D341Med (cell line): ENCODE data around the gene KLF8.
A peak's percentile ranks its signal among the peaks of the same experiment; 100 is the strongest.
"Not testable (repeated sequence)": the region's sequence is repeated elsewhere in the genome, so short reads cannot be mapped to it uniquely, and the experiment has no call there.

ENCODE experiments used
- DNase-seq: peaks from one replicate; pipeline ENCODE4 v3.0.0; 2012; ENCODE audit warnings: low spot score

The KLF8 gene

DNA sequence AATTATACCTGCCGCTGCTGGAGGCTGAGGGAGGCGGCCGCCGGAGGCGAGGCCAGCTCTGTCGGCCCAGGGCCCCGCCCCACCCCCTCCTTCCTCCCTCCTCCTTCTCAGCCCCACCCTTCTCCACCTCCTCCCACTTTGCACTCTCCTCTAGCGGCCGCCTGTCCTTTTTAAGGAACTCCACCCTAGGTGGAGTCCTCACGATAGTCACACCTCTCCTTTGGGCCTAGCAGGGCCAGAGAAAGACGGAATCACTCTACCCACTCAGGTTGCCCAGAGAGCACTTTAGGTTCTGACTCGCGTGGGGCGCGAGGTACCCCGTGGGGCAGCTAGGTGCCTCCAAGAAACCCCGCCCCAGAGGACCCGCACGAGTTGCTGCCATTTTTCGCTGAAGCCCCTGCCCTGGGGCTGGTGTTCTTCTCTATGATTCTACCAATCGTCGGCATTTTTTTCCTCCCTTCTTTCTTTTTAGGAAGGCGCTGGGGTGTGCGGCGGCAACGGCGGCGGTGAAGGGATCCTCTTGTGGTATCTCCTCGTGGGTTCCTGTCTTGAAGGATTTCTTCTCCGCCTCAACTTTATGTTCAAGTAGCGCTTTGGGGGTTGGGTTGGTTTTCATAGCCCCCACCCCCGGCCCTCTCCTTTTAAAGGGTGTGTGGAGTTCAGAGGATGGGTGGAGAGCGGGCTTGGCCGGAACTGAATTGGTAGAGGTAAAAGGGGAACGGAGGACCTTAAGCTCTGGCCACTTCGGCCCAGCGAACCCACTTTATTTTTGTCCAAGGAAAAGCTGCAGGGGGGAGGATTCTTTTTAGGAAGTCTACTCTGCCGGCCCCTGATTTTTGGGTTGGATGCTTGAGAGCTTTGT lies at the start of gene KLF8:
KLF8 (plus strand) TSS at position 136 of the 862 bp plus-strand sequence. CDS start 979 bp downstream, outside the sequence.
- no peak for DNase-seq

DNA sequence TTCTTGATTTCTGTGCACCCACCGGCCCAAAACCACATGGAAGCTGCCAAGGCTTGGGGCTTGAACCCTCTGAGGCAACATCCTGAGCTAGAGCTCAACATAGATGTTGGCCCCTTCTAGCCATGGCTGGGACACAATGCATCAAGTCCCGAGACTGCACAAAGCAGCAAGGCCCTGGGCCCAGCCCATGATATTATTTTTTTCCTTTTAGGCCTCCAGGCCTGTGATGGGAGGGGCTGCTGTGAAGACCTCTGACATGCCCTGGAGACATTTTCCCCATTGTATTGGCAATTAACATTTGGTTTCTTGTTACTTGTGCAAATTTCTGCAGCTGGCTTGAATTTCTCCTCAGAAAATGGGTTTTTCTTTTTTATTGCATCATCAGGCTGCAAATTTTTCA lies 25.2 kb upstream of the KLF8 start:
- DNase-seq = not testable (repeated sequence)

DNA sequence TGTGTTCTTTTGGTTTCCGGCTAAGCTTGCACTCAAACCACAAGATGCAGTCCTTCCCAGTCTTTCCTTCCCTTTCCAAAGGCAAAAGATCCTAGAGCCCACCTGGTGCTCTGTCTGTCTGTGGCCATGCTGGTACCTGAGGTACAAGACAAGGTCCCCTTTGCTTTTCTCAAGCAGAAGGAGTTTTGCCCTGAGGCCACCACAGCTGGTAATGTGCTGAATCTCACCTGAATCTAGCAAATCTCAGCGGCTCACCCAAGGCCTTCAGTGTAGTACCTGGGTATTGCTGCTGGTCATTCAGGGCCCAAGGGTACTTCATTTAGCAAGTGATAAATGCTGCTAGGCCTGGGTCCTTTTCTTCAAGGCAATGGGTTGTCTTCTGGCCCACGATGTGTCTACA lies 20.5 kb upstream of the KLF8 start:
- DNase-seq = no peak

DNA sequence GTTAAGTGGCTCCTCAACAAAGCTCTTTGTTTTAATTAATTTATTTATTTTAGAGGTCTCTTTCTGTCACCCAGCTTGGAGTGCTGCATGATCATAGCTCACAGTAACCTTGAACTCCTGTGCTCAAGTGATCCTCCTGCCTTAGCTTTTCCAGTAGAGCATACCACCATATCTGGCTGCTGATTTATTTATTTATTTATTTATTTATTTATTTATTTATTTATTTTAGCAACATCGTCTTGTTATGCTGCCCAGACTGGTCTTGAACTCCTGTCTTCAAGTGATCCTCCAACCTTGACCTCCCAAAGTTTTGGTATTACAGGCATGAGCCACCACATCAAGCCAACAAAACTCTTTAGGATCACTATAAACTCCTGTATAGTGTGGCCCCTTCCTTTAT lies 15.8 kb upstream of the KLF8 start:
- no peak for DNase-seq

DNA sequence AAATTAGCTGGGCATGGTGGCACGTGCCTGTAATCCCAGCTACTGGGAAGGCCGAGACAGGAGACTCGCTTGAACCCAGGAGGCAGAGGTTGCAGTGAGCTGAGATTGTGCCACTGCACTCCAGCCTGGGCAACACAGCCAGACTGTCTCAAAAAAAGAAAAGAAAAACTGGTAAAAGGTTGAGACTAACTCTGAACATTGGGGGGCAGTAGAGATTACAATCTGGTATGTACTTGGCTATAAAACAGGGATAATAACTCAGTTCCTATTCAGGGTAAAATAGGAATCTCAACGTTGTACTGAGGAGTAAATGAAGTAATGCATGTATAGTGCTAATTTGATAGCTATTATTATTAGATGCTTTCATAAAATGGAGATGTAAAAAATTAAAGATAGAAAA lies 12.5 kb upstream of the KLF8 start:
- DNase-seq = no peak

DNA sequence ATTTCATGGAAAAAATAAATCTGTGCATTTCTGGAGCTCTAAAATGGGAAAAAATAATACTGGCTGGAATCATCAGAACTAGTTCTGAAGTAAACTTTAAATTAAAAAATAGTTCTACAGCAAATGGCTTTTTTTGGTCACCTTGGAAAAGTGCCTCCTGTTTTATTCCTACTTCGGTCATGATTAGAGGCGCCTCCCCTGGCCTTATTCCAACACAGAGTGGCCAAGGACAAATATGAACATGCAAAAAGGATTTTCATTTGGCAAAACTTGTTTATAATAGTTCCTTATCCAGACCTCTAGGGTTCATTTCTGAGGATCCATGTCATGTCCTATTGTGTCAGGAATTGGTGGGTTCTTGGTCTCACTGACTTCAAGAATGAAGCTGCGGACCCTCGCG lies 11.1 kb upstream of the KLF8 start:
- DNase-seq = no peak

DNA sequence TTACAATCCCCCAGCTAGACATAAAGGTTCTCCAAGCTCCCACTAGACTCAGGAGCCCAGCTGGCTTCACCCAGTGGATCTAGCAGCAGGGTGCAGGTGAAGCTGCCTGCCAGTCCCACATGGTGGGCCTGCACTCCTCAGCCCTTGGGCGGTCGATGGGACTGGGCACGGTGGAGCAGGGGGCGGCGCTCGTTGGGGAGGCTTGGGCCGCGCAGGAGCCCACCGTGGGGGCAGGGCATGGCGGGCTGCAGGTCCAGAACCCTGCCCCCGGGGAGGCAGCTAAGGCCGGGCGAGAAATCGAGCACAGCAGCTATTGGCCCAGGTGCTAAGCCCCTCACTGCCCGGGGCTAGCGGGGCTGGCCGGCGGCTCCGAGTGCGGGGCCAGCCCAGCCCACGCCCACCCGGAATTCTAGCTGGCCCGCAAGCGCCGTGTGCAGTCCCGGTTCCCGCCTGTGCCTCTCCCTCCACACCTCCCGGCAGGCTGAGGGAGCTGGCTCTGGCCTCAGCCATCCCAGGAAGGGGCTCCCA lies 9.6 kb upstream of the KLF8 start:
- no peak for DNase-seq

DNA sequence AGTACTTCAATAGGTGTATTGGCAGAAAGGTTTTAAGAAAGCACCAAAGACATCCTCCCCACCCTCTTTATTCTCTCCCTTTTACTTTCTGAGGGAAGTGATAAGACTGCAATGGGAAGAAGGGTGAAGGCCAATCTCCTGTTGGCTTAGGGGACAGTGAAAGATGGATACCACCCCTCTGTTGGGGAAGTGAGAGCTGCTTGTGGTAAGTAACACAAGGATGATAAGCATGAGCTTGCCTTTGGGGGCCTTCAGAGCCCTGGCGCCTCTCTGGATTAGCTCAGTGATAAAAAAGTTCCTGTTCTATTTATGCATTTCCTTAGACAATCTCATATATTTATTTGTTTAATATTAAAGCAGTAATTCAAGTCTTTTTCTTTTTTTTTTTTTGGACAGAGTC lies 5.2 kb upstream of the KLF8 start:
- no peak for DNase-seq

DNA sequence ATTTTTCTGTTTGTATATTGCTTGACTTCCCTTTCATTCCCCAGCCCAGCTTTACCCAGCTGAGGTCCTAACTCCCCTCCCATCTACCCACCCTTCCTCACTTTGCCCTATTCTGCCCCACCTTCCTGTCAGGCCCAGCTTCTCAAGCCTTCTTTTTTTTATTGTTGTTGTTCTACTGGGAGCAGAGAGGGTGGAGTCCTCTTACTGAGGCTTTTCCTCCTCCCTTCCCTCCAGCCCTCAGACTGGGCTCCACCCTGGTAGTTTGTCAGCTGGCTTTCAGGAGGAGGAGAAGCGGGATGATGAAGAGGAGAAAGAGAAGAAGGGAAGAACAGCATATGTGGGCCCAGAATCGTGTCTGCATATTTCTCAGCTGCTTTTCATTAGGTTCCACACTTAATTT lies 3.2 kb upstream of the KLF8 start:
- no peak for DNase-seq

DNA sequence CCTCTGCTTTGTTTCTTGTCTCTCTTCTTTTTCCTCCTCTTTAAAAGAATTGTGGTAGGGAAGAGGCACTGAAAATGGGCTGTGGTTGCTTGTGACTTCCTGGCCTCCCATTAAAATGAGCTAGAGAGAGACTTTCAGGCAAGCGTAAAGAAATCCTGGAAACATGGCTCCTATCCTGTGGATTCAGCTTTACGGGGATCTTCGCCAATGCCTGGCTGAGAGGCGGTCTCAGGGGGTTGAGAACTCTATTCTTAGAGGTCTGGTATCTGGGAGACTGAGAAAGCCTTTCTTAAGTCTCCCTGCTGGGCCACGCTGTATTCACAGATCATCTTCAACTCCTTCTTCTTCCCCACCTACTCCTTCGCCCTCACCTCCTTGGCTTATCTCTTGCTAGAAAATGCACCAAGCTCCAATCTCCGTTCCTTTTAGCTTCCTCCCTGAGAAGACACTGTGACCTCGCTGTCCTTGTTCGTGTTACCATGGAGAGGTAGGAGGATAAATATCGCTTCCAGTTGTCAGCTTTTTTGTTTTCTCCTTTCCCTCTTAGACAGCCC lies 542 bp upstream of the KLF8 start:
- DNase-seq = no peak

DNA sequence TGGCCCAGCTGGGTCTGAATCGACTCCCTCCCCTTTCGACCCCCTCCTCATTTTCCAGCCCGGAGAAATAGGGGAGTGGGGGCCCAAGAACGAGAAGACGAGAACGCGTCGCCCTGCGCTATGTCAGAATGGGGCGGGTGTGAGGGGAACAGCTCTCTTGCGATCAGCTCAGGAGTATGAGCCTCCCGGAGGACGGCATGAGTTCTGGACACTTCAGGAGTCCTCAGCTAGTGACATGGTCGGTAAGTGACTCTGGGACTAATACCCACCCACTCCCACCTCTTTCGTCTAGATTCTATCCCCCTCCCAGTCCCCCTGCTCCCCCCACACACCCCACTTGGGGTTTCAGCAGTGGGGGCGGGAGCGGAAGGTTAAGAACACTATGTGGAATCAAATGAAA lies 944 bp downstream of the KLF8 start:
- no peak for DNase-seq

DNA sequence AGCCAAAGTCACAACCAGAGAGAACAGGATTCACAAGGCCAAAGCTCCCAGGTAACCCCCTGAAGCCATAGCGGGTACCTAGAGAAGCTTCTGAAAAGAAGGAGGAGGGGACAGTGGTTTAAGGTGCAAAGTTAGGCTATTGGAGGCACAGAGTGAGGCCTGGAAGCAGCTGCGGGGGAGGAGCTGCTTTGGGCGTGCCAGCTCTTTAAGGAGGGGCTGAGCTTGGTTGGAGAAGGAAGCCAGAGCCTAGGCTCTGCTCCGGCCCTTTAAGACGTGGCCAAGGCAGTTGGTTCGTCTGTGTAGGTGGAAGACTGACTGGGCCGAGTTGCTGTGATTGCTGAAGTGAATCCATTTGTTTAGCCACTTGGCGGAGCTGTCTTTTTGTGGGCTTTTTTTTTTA lies 1.5 kb downstream of the KLF8 start:
- DNase-seq = no peak

DNA sequence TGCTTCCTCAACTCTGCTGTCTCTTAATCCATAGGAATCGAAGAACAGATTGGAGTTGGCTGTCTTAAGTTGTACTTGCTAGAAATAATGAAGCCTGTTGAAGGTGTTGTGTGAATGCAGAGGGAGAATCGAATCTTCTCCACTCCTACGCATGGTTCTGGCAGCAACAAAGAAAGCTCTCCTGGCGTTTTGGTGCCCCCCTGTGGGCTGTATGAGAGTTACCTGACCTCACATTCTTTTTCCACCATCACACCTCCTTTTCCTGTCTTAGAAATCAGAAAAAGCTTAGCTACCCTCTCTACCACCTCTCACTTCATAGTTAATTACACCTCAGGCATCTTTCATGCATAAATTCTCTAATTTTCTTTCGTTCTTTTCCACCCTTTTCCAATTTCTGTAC lies 16.3 kb downstream of the KLF8 start:
- DNase-seq = peak; percentile 49

DNA sequence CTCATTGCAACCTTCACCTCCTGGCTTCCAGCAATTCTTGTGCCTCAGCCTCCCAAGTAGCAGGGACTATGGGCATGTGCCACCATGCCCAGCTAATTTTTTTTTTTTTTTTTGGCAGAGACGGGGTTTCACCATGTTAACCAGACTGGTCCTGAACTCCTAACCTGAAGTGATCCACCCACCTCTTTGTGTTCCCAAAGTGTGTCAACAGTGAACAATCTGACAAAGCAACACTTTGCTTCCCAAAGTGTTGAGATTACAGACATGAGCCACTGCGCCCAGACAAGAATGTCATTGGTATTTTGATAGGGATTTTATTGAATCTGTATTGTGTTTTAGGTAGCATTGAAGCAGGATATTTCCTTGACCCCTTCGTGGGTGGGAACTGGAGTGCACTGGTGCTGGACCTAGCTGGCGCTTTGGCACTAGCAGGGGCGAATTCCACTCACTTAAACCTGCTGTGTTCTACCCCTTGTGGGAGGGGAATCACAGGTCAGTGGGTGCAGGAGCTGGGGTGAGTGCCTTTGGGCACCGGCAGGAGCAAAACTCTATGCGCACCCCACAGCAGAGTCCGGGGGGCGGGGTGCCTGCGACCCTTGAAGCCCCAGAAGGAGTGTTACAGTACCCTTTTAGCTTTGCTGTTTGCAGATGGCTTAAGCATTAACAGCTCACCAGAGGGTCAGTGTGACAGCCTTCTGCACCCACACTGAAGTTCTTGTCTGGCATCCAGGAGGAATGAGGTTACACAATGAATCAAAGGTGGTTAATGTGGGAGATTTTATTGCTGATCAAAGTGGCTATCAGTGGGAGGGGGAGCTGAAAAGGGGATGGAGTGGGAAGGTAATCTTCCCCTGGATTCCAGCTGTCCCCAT lies 21.9 kb downstream of the KLF8 start:
- no peak for DNase-seq

DNA sequence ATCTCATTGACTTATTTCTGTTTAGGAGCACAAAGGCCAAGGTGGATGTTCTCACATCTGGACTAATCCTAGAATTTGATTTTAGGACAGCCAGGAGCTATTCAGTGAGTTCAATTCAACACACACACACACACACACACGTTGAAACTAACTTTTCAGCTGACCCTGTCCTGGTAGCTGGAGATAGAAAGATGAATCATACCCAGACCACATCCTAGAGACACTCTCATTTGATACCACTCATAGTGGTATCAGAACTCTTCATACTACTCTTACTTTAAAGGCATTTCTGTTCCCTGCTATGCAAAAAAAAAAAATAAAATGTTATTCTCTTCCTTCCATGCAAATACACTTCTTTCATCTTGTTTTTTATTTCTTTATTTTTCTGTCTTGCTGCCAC lies 36.7 kb downstream of the KLF8 start:
- DNase-seq = no peak

DNA sequence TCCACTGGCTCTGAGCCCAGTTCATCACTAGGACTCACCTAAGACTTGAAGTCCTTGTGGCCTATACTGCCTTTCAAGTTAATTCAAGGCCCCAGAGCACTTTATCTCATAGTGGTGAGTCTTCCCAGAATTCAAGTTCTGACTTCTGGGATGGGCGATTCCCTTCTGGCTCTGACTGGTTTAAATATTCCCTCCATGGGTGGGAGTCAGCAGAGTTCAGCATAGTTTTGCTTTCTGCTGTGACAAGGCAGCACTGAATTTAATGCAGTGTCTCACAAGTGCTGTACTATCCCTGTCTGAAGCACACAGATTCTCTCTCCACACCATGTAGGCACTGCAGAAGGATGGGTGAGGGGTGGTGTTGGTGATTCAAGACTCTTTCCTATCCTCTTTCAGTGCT lies 46.5 kb downstream of the KLF8 start:
- no peak for DNase-seq

DNA sequence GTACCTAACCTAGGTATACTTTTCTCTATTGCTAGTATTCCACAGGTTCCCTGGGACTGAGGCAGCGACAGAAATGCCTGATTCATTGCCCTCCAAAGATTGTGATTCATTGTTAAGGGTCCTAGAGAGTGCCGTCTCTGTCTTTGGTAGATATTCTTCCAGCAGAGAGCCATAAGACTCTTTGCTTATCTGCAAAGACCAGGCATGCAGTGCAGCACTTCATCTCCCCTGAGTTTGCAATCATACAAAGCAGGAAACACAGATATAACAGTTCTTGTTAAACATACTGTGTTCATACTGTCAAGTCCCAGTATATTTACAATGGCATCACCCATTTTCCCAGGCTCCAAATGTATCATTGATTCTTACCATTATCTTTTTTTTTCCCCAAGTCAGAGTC lies 47.7 kb downstream of the KLF8 start:
- DNase-seq = no peak

DNA sequence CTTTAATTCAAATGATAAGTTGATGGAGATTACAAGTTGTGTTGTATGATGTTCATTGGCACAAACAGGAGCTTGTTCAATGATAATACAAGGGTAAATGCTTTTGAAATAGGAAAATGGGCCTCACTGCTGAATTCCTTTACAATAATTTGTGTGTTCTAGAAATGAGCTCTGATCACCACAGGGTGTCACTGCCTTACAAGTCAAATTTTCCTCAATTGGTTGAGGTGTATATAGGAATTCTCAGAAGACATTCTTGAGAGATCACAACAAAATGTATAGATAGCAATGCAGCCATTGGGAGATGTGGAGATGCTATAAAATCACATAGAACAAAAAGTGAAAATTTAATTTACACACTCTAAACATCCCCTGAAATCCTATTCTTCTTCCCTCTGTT lies 49.6 kb downstream of the KLF8 start:
- no peak for DNase-seq

DNA sequence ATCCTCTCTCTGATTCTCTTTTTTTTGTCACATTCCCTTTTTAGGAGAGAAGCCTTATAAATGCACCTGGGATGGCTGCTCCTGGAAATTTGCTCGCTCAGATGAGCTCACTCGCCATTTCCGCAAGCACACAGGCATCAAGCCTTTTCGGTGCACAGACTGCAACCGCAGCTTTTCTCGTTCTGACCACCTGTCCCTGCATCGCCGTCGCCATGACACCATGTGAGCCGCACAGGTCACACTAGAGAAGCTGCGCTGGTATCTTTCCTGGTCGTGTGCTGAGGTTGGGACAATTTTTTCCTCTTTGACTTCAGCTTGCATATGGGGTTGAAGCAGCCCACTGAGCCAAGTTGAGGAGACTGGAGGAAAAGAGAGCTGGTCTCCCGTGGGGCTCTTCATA lies 52.1 kb downstream of the KLF8 start:
- DNase-seq = no peak

DNA sequence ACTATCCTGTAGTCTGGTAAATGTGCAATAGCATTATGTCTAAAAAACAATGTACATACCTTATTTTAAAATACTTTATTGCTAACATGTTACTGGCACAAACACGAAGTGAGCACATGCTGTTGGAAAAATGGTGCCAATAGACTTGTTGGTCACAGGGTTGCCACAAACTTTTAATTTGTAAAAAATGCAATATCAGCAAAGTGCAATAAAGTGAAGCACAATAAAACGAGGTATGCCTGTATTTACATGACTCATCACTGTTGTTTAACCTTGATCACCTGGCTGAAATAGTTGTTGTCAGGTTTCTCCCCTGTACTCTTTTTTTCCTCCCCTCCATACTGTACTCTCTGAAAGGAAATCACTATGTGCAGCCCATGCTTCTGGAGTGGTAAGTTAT lies 56.5 kb downstream of the KLF8 start:
- DNase-seq = no peak

DNA sequence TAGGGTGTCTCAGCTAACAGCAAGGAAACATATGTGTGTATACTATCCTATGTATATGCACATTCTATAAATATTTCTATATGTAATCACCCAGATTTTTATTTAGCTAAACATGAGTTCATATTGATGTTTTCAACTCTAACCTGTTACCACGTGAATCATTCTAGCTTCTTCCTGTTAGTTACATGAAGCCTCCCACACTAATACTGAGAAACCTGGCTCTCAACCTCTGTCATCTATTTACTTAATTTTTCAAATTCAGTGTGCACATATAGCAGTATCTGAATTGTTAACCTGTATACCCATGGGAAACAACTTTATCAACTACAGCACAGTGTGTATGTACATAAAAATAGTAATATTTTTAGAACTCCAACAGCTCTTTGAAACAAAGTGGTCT lies 57.3 kb downstream of the KLF8 start:
- no peak for DNase-seq

DNA sequence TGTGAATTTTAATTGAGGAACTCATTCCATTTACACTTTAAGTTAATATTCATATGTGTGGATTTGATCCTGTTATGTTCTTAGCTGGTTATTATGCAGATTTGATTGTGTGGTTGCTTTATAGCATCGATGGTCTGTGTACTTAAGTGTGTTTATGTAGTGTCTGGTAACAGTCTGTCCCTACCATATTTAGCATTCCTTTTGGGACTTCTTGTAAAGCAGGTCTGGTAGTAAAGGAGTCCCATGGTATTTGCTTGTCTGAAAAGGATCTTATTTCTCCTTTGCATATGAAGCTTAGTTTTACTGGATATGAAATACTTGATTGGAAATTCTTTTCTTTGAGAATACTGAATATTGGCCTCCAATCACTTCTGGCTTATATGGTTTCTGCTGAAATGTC lies 76.6 kb downstream of the KLF8 start:
- no peak for DNase-seq

DNA sequence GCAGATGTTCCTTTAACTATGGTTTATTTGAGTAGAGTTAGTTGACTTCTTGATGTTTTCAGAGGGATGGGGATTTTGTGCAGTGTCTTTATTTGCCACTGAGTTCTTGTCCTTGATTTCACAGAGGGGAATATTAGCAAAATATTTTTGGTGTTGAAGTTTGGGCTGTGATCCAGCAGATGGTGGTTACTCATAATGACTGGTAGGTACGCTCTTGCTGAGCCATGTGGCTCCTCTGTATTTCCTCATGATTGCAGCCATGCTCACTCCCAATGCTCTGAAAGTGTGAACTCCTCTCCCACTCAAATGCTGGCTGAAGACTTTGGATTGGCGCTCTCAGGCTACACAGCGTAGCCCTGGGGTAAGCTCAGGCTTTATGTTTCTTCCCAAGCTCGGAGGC lies 77.7 kb downstream of the KLF8 start:
- no peak for DNase-seq
